PC-3 (cell line): Measurements from ENCODE around the gene AGAP1. TPM values are rescaled to one million over a fixed set of nuclear protein-coding genes. Genes with fewer than 3 reads are reported as not detected.

Experiments
- ATAC-seq: fragments of 200-7000 bp; cut with Tn5 transposase; 2 replicates; pipeline ENCODE4 v1.9.1; 2020; ENCODE audit warnings: mild to moderate bottlenecking, moderate library complexity
- BruUV-seq: library from RNA; stranded (reverse); fragments of 400-500 nt; replicated peaks from 2 replicates; lab custom pipeline; 2021; lab: Mats Ljungman, UMichigan
- CTCF ChIA-PET: fragments of 300-600 bp; sonication (Branson Sonifier 250); formaldehyde crosslinking; loops from one replicate; lab custom pipeline; 2022; ENCODE audit warnings: antibody characterized with exemption; lab: Charles Lee
- POLR2A ChIA-PET: fragments of 300-600 bp; sonication (Branson Sonifier 250); formaldehyde crosslinking; loops from one replicate; lab custom pipeline; 2022; ENCODE audit warnings: antibody characterized with exemption; ENCODE audit not compliant: unreplicated experiment; lab: Charles Lee
- DNase-seq: peaks from one replicate; pipeline ENCODE4 v3.0.0-alpha.2; 2015
- H2AFZ ChIP-seq: fragments of 300-600 bp; sonication (generic); 2 replicates; pipeline ENCODE4 v1.6.0; 2016; ENCODE audit warnings: antibody characterized with exemption, low read length
- H3F3A ChIP-seq: fragments of 300-600 bp; sonication (generic); one replicate; pipeline ENCODE4 v1.6.0; 2017; ENCODE audit warnings: antibody characterized with exemption, low read length, control low read depth, mild to moderate bottlenecking; ENCODE audit not compliant: unreplicated experiment
- H3K27ac ChIP-seq: fragments of 300-600 bp; sonication (generic); 2 replicates; pipeline ENCODE4 v1.5.1; 2016; ENCODE audit warnings: mild to moderate bottlenecking, low read length
- H3K27me3 ChIP-seq: fragments of 300-600 bp; sonication (generic); 2 replicates; pipeline ENCODE4 v1.6.1; 2016; ENCODE audit warnings: low read length, mixed read lengths
- H3K36me3 ChIP-seq: fragments of 300-600 bp; sonication (generic); 2 replicates; pipeline ENCODE4 v1.6.1; 2016; ENCODE audit warnings: low read depth, mixed run types, low read length, mixed read lengths
- H3K4me1 ChIP-seq: fragments of 300-600 bp; sonication (generic); 2 replicates; pipeline ENCODE4 v1.5.1; 2016; ENCODE audit warnings: low read length; ENCODE audit not compliant: insufficient read depth
- H3K4me2 ChIP-seq: fragments of 300-600 bp; sonication (generic); 2 replicates; pipeline ENCODE4 v1.6.0; 2016; ENCODE audit warnings: low read length
- H3K4me3 ChIP-seq: fragments of 300-600 bp; sonication (generic); 2 replicates; pipeline ENCODE4 v1.5.1; 2016; ENCODE audit warnings: mild to moderate bottlenecking, low read length, mixed read lengths
- H3K79me2 ChIP-seq: fragments of 300-600 bp; sonication (generic); 2 replicates; pipeline ENCODE4 v1.6.1; 2017; ENCODE audit warnings: low read length, mixed read lengths
- H3K9ac ChIP-seq: fragments of 300-600 bp; sonication (generic); 2 replicates; pipeline ENCODE4 v1.6.0; 2016; ENCODE audit warnings: mild to moderate bottlenecking, low read length
- H3K9me2 ChIP-seq: fragments of 300-600 bp; sonication (generic); replicated peaks from 2 replicates; pipeline ENCODE4 v1.6.1; 2016; ENCODE audit warnings: mixed run types, low read length, mixed read lengths
- H3K9me3 ChIP-seq: fragments of 300-600 bp; sonication (generic); 2 replicates; pipeline ENCODE4 v1.6.1; 2016; ENCODE audit warnings: low read length, mixed read lengths
- H4K20me1 ChIP-seq: fragments of 300-600 bp; sonication (generic); 2 replicates; pipeline ENCODE4 v1.6.1; 2016; ENCODE audit warnings: low read length, mixed read lengths
- EZH2 ChIP-seq: fragments of 300-600 bp; sonication (generic); IDR thresholded peaks from one replicate; pipeline ENCODE4 v1.6.1; 2017; ENCODE audit warnings: antibody characterized with exemption, mild to moderate bottlenecking, low read length; ENCODE audit not compliant: unreplicated experiment
- EZH2phosphoT487 ChIP-seq: fragments of 300-600 bp; sonication (generic); IDR thresholded peaks from 2 replicates; pipeline ENCODE4 v1.6.1; 2018; ENCODE audit warnings: mild to moderate bottlenecking, antibody characterized with exemption, low read length, borderline replicate concordance
- intact Hi-C: fragments of 100-400 bp; cut with micrococcal nuclease; formaldehyde crosslinking; loops from 2 replicates; pipeline ENCODE4 v1.9.0; 2023
- total RNA-seq: library from RNA; depleted of rRNA; stranded (reverse); fragments of >200 nt; gene quantifications from 2 replicates; pipeline ENCODE4 v1.2.3, GENCODE V29; 2014
- TF ChIP-seq, protein P1 (sequence below): fragments of 300-600 bp; sonication (generic); conservative IDR thresholded peaks from 2 replicates; pipeline ENCODE4 v1.5.1; 2017; ENCODE audit warnings: antibody characterized with exemption, low read depth, mild to moderate bottlenecking, low read length

AGAP1 gene
- total RNA-seq, 1 experiment from 2014 or later = 31.0 TPM

DNA sequence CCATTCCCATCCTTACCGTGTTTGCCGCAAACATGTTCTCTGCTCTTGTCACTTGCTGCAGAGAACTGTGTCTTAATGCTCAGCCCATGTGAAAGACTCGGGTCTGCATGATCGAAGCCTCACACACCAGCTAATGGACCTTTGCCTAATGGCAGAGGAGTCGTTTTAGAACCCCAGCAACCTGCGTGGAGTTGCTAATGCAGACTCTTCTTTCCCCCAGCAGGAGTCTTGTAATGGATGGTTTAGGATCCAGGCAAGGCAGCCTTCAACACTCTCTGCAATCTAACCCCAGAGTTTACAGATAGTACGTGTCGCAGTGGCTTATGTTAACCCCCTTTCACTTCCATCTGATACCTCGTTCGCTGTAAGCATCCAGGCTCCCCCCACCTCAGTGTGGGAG, 316.4 kb downstream of the AGAP1 start:
- Histone ChIP-seq H3K4me1 (no peaks in the 10 kb centered on the region), H3K4me2 (no peak overlapping the region), H3K79me2 (no peaks in the 10 kb centered on the region), H3K4me3 (no peak overlapping the region), H3K27ac (no peak overlapping the region), H3K9me3 (no peaks in the 10 kb centered on the region), H3K9ac (no peak overlapping the region), H2AFZ (no peak overlapping the region), H3K9me2 (no peaks in the 10 kb centered on the region), H3F3A (no peaks in the 10 kb centered on the region), H3K36me3 (peaks cover 14% of the 10 kb centered on the region; the same call in 1 of the 2 replicates), H3K27me3 (no peaks in the 10 kb centered on the region), H4K20me1 (no peaks in the 10 kb centered on the region)
- ChIA-PET CTCF (no interaction called here), POLR2A (no interaction called here)
- no TSS peak for BruUV-seq
- DNase-seq = no peak
- ATAC-seq = no peak
- TF ChIP-seq EZH2 (no peak), EZH2phosphoT487 (no peak)
- TF ChIP-seq, protein P1, sequence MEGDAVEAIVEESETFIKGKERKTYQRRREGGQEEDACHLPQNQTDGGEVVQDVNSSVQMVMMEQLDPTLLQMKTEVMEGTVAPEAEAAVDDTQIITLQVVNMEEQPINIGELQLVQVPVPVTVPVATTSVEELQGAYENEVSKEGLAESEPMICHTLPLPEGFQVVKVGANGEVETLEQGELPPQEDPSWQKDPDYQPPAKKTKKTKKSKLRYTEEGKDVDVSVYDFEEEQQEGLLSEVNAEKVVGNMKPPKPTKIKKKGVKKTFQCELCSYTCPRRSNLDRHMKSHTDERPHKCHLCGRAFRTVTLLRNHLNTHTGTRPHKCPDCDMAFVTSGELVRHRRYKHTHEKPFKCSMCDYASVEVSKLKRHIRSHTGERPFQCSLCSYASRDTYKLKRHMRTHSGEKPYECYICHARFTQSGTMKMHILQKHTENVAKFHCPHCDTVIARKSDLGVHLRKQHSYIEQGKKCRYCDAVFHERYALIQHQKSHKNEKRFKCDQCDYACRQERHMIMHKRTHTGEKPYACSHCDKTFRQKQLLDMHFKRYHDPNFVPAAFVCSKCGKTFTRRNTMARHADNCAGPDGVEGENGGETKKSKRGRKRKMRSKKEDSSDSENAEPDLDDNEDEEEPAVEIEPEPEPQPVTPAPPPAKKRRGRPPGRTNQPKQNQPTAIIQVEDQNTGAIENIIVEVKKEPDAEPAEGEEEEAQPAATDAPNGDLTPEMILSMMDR = no peak
- intact Hi-C loops = no loop called here

DNA sequence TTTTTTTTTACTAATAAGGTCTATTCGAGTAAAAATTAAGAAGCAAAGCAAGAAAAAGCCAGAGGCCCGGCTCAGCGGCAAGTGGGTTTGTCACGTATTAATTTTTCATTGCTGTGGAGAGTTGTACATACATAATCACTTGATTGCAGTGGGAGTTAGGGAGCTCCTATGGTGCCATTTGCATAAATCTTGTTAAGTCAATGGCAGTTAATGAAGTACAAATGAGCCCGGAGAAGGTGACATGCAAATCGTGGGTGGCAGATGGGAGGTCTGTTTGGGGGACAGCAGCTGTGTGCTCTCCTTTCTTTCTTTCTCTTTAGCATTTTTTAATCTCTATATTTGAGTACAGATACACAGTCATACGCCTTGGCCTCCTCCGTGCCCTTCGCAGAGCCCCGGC, 317.0 kb downstream of the AGAP1 start:
- ChIA-PET CTCF (no interaction called here), POLR2A (no interaction called here)
- intact Hi-C loops = no loop called here
- no peaks in the 10 kb centered on the region for H3K4me1 ChIP-seq
- H3K27me3 ChIP-seq = no peaks in the 10 kb centered on the region
- H3K27ac ChIP-seq = no peak overlapping the region
- TF ChIP-seq, protein P1 = no peak
- TF ChIP-seq EZH2phosphoT487 (no peak), EZH2 (no peak)
- H3K36me3 ChIP-seq = peaks cover 12% of the 10 kb centered on the region; the same call in 1 of the 2 replicates
- no peak for ATAC-seq
- no peak overlapping the region for H3K9ac ChIP-seq
- H2AFZ ChIP-seq = no peak overlapping the region
- H3F3A ChIP-seq = no peaks in the 10 kb centered on the region
- DNase-seq = no peak
- H3K9me3 ChIP-seq = no peaks in the 10 kb centered on the region
- no peaks in the 10 kb centered on the region for H3K9me2 ChIP-seq
- no TSS peak for BruUV-seq
- H3K4me3 ChIP-seq = no peak overlapping the region
- H4K20me1 ChIP-seq = no peaks in the 10 kb centered on the region
- H3K79me2 ChIP-seq = no peaks in the 10 kb centered on the region
- H3K4me2 ChIP-seq = no peak overlapping the region

DNA sequence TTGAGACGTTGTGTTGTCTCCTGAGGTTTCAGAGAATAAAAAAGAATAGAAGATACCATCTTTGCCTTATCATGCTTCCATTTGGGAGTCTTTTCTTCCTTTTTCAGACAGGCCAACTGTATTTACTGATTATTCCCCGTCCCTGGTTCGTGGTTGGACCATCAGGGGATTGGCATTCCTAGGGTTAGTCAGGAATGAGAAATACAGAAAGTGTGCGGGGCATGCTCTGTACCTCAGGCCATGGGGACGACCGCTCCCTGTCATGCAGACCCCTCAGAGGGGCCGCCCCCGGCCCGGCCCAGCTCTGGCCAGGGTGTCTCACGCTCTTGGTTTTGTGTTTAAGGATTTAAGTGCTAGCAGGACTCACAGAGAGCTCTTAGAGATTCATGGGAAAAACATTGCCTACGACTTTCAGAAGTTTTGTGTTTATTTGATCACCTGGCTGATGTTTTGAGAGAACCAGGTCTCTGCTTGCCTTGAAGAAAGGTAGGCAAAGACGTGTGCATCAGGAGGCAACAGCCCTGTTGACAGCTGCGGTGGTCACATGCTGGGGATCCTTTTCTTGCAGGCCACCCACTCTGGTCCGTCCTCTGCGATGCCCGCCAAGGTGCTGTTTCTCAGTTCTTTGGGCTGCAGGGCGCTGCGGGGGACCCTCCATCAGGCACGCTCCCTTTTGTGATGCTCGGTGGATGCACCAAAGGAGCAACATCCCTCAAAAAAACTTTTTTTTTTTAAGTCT, 317.8 kb downstream of the AGAP1 start:
- POLR2A ChIA-PET = no interaction called here
- ATAC-seq = no peak
- no peak for DNase-seq
- no peak overlapping the region for H2AFZ ChIP-seq
- H3K27ac ChIP-seq = no peak overlapping the region
- BruUV-seq = no TSS peak
- H3K4me3 ChIP-seq = no peak overlapping the region
- H3K9ac ChIP-seq = no peak overlapping the region
- H4K20me1 ChIP-seq = no peaks in the 10 kb centered on the region
- H3K36me3 ChIP-seq = peaks cover 9% of the 10 kb centered on the region; the same call in 1 of the 2 replicates
- H3K27me3 ChIP-seq = no peaks in the 10 kb centered on the region
- no peaks in the 10 kb centered on the region for H3K9me2 ChIP-seq
- H3K4me2 ChIP-seq = no peak overlapping the region
- H3F3A ChIP-seq = no peaks in the 10 kb centered on the region
- no peaks in the 10 kb centered on the region for H3K9me3 ChIP-seq
- intact Hi-C loops = no loop called here
- no peak for TF ChIP-seq EZH2
- no peak for TF ChIP-seq EZH2phosphoT487
- TF ChIP-seq, protein P1 = no peak
- CTCF ChIA-PET = no interaction called here
- H3K4me1 ChIP-seq = no peaks in the 10 kb centered on the region
- no peaks in the 10 kb centered on the region for H3K79me2 ChIP-seq
